Gastroesophageal sphincter (tissue), 3 donors: ENCODE measurements around the gene REPS1.

Source experiments
- EP300 ChIP-seq: sonication (generic); formaldehyde crosslinking; IDR thresholded peaks from one replicate; pipeline ENCODE4 v1.6.1; 2017; ENCODE audit warnings: antibody characterized with exemption, mild to moderate bottlenecking
- POLR2A ChIP-seq, 2 donors: fragments of 450-650 bp; IDR thresholded peaks; one replicate each; pipeline ENCODE4 v1.6.1; 2017; ENCODE audit warnings: antibody characterized with exemption in 2 of 2, mild to moderate bottlenecking in 2 of 2, moderate library complexity in 1 of 2
- POLR2AphosphoS5 ChIP-seq: sonication (generic); formaldehyde crosslinking; IDR thresholded peaks from one replicate; pipeline ENCODE4 v1.6.1; 2017; ENCODE audit warnings: antibody characterized with exemption
- TF ChIP-seq, protein P1 (sequence below), 4 experiments: fragments of 200-600 bp in 2 of 4; fragments of 450-650 bp in 2 of 4; sonication (generic) in 1 of 4; IDR thresholded peaks; one replicate each; pipeline ENCODE4 v1.5.1; 2017 to 2019; ENCODE audit warnings: antibody characterized with exemption in 4 of 4, mild to moderate bottlenecking in 2 of 4, moderate library complexity in 2 of 4

DNA sequence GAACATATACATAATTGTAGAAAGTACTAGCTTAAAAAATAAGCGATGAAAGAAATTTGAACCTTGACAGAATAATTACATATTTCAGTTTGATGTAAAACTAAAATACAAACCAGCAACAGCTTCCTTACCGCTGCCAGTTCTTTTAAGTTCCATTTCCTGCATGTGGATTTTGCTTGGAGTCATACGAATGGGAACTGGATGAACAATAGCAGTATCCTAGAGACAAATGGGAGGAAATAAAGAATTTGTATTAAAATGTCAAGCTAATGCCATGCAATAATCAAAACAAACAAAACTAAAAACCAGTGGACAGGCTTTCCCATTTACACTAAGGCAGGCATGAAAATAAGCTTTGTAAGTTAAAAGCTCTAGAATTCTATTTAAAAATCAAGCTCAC is 67.1 kb downstream of the REPS1 start:
- TF ChIP-seq, protein P1, sequence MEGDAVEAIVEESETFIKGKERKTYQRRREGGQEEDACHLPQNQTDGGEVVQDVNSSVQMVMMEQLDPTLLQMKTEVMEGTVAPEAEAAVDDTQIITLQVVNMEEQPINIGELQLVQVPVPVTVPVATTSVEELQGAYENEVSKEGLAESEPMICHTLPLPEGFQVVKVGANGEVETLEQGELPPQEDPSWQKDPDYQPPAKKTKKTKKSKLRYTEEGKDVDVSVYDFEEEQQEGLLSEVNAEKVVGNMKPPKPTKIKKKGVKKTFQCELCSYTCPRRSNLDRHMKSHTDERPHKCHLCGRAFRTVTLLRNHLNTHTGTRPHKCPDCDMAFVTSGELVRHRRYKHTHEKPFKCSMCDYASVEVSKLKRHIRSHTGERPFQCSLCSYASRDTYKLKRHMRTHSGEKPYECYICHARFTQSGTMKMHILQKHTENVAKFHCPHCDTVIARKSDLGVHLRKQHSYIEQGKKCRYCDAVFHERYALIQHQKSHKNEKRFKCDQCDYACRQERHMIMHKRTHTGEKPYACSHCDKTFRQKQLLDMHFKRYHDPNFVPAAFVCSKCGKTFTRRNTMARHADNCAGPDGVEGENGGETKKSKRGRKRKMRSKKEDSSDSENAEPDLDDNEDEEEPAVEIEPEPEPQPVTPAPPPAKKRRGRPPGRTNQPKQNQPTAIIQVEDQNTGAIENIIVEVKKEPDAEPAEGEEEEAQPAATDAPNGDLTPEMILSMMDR (IDR thresholded peaks at IDR 0.05) = no peak
- TF ChIP-seq POLR2A (IDR thresholded peaks at IDR 0.05) (no peak), POLR2AphosphoS5 (no peak), EP300 (no peak)
